ENCODE measurements around the gene CDK12.

Gene CDK12

DNA sequence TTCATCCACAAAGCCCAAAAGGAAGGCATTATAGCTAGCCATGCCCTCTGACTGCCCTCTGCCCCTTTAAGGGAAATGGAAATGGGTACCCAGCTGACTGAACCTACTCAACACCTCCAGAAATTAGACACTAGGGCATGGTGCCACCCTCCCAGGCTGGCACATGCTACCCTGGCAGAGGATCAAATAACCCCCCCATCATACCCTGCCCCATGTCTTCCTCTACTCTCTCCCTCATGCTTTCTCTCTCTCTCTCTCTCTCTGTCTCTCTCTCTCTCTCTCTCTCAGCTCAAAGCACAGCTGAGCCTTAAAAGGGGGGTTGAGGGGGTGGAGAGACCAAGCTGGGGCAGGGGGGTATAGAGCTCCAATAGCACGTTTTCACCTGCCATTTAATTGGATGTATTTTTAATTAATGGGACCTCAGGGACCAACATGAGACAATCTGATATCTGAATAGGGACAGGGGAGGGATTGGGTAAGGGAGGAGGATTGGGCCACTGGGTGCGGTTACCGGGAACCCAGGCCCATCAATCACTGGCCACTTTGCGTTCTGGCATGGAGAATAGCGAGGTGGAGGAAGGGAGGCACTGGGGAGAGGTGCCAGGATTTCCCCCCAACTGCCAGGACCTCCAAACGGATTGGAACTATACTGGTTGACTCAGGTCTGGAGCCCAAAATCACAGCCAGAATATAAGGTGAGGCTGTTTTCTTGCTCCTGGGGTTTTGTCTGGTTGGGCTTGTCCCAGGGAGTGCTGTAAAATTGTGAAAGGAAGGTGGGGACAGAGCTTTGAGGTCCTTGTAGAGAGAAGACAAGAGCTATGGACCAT, 88.7 kb downstream of the CDK12 start:
- DNase-seq, result no peak

DNA sequence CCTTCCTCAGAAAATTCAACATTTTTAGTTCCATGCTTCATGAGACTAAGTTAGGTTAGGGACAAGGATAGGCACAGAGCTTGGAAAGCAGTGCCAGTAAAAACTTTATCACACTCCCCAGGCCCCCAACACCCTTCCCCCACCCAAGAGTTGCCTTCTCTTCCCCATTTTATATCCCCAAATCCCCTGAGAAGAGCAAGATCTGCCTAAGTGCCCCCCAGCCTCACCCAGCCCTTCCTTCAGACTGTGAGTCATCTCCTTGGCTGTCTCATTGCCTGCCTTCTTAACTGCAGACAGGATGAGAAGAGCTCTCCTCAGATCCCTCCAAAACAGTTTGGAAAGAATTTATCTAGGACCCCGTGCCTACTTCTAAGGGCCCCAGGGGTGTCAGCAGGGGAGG, 90.6 kb downstream of the CDK12 start:
- no peak for DNase-seq

DNA sequence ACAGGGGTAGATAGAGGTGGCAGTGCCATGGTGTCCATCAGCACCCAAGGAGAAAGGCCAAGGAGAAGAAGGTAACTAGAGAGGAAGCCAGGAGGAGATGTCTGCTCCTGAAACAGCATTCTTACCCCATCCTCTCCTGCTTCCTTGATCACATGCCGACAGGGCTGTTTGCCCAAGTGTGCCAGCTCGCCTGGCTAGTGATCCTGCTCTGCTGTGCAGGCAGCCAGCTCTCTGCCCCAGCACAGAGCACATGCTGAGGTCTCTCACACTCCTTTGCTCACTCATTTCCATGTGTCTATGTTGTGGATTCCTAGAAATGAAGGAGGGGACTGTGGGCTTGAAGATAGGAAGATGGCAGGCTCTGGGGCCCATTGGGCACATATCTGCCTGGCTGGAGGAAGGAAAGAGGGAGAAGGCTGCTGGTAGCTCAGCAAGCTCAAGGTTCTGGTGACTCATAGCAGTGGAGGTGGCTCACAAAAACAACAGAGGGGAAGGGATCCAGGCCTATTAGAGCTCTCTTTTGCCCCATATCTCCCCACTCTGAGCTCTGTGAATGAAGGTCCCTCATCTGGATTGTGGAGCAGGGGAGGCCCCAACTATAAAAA, 92.2 kb downstream of the CDK12 start:
- no peak for DNase-seq

DNA sequence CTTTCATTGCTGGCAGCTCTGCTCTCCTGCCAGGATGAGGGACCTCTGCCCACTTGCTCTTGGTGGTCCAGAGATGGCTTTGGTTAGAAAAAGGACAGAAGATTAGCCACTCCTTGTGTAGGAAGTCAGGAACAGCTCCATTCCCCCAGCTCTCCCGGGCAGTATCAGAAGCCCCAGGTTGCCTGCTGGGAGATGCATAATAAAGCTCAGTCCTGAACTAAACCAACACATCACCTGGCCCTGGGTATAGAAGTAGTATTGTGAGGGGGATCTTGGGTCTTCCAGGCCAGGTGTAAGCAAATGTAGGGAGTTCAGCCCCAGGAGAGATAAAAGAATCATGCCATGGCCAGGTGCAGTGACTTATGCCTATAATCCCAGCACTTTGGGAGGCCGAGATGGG, 94.1 kb downstream of the CDK12 start:
- DNase-seq, result no peak

GRCh38 chr17:39556423-39556822, 95.1 kb downstream of the CDK12 start:
- no peak for DNase-seq

GRCh38 chr17:39562395-39562794, 101.1 kb downstream of the CDK12 start:
- no peak for DNase-seq

DNA sequence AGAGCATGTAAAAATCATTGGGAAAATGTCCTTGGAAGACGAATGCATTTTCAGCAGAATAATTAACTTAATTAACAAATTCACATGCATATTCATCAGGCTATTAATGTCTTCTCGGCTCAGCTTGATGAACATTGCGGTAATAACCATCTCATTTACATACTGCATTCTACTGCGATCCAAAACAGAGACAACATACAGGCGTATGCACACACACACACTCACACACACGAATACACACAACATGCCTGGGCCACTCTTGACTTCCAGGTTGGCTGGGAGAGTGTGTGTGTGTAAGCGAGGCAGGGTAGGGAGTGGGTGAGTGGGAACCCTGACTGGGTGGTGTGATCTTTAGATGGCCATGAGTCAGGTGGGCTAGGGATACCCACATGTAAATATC, 101.7 kb downstream of the CDK12 start:
- no peak for DNase-seq

DNA sequence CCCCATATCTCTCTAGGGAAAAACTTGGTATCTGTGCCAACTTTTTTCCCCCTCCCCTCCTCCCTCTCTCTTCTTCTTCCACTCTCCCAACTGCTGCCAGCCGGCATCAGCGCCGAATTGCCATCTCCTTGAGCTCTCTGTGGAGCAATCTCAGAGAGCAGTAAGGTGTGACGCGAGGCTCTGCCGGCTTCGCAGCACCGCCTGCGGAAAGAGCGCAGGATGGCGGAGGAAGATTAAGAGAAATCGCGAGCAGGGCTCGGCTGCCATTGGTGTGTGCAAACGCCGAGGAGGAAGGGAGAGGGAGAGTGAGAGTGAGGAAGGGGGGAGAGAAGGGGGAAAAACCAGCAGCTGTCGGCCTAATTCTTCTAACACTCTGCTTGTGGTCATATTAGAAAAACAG, 102.2 kb downstream of the CDK12 start:
- no peak for DNase-seq

DNA sequence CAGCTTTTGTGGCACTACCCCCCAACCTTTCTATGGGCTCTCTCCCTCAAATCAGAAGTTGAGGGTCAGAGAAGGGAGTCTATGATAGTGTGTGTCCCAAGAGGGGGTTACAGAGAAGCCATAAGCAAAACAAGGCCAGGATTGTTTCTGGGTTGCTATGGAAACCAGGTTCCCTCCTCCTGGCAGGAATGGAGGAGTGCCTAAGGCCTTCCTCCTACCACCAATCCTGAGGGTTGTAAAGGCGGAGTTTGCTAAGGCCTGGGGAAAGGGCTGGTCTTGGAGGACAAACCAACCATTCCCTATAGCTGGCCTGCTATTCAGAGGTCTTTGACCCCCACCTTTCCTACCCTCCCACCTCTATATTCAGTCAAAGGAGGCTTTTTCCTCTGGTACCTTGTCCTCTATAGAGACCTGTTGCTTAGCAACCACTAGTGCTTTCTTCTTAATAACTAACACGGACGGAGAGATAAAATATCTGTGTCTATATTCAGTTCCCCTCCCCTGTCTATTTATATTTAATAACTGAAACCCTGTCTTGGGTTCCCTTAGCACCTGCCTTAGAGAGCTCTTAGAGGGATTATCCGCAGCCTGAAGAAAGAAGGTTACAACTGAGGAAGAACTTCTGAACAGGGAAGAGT, 103.0 kb downstream of the CDK12 start:
- DNase-seq, result no peak

GRCh38 chr17:39566094-39566850, 105.0 kb downstream of the CDK12 start:
- DNase-seq, result no peak

DNA sequence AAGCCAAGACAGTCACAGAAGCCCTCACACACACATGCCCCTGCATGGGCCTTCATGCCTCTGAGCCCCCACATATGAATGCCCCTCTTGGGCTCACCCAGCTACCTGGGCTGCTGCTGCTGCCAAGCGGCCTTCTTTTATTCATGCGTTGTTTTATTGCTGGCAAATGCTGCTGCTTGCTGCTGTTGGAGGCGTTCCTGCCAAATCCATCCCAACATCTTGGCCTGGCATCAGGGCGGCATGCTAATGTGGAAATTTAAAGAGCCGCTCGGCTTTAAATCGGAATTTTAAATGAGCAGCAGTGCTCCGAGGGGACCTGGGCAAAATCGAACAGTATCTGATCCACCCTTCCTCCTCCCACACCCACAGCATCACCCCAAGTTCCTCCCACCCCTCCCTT, 107.4 kb downstream of the CDK12 start:
- DNase-seq, result no peak

GRCh38 chr17:39569126-39569525, 107.8 kb downstream of the CDK12 start:
- no peak for DNase-seq

DNA sequence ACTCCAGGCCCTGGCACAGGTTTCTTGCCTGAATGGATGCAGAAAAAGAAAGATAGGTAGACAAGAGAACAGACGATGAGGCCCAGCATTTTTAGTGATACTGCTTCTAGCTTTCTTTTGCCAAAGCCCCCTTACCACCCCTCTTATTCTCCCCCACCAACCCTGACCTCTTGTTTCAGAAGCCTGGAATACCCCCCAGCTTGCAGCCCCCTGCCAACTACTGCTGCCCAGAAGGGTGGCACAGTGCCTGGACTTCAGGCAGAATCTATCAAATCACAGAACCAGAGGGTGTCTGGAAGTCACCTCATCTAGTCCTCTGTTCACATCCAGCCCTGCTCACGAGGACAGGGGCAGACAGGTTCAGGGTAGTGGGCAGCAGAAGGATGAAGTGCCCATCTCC, 110.8 kb downstream of the CDK12 start:
- no peak for DNase-seq

GRCh38 chr17:39573447-39574298, 112.4 kb downstream of the CDK12 start:
- DNase-seq, result peak; percentile 18

GRCh38 chr17:39576187-39576586, 114.9 kb downstream of the CDK12 start:
- DNase-seq, result no peak

DNA sequence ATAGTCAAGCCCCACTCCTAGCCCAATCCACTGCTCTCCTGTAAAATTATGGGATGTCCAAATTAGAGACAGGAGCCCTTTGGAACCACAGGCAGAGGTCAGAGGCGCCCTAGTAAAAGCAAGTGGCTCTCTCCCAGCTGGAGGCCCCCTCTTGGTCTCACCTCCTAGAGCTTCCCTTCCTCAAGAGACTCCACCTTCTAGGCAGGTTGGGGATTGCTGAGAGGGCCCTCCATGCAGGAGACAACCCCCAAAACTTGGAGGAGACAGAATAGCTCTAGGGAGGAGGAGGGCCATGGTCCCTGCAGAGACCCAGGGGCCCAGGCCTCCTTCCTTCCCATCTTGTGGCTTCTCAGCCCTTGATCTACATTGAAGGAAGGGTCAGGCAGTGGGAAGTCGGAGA, 117.0 kb downstream of the CDK12 start:
- DNase-seq, result no peak

GRCh38 chr17:39579318-39580081, 118.2 kb downstream of the CDK12 start:
- DNase-seq, result no peak

GRCh38 chr17:39580082-39580468, 118.8 kb downstream of the CDK12 start:
- no peak for DNase-seq

DNA sequence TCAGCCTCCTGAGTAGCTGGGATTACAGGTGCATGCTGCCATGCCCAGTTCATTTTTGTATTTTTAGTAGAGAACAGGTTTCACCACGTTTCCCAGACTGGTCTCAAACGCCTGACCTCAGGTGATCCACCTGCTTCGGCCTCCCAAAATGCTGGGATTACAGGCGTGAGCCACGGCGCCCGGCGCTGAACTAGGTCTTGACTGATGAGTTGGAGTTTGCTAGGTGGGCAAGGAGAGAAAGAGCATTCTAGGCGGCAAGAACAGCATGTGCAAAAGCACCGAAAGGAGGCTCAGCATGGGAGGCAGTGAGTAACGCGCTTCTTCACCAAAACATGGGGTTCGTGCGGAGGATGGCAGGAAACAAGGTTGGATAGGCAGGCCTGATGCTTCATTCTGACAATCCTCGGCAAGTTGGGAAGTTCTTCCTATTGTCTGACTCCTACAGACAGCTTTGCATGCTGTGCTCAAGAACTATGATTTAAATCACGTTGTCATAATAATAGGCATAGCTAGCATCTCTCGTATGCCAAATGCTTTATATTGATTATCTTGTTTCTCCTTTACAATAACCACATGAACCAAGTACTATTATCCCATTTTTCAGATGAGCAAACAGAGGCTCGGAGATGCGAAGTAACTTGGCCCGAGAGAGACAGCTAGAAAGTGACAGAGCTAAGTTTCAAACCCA, 119.9 kb downstream of the CDK12 start:
- DNase-seq, result no peak

DNA sequence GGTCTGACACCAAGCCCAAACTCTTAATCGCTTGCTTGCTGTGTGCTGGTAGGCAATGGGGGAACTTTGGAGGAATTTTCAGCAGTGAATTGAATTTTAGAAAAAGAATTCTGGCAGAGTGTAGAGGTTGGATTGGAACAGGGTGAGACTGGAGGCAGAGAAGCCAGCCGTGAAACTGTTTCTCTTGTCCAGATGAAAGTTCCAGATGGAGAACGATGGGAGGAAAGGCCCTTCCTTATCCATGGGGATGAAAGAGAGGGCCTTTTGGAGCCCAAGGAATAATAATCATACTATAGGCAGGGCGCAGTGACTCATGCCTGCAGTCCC, 120.4 kb downstream of the CDK12 start:
- no peak for DNase-seq

GRCh38 chr17:39582658-39583057, 121.4 kb downstream of the CDK12 start:
- DNase-seq, result no peak
